Neuron (in vitro differentiated cells): ENCODE data around the gene NME9.
"Not testable (repeated sequence)": the region's sequence is repeated elsewhere in the genome, so short reads cannot be mapped to it uniquely, and the experiment has no call there.

ENCODE experiments used
- H2AFZ ChIP-seq: one replicate; pipeline ENCODE4 v1.6.1; 2013; ENCODE audit warnings: low read depth, mild to moderate bottlenecking, inconsistent platforms, low read length, moderate library complexity
- H3K27me3 ChIP-seq: one replicate; pipeline ENCODE4 v1.6.1; 2013; ENCODE audit warnings: low read length; ENCODE audit not compliant: insufficient read depth
- H3K36me3 ChIP-seq: one replicate; pipeline ENCODE4 v1.6.1; 2013; ENCODE audit warnings: low read length; ENCODE audit not compliant: insufficient read depth
- H3K4me1 ChIP-seq: one replicate; pipeline ENCODE4 v1.6.1; 2013; ENCODE audit warnings: low read length; ENCODE audit not compliant: insufficient read depth
- H3K4me3 ChIP-seq: 2 replicates; pipeline ENCODE4 v1.5.1; 2013; ENCODE audit warnings: mild to moderate bottlenecking, low read length, moderate library complexity
- H3K9me3 ChIP-seq: one replicate; pipeline ENCODE4 v1.6.1; 2013; ENCODE audit warnings: low read length

Gene NME9

GRCh38 chr3:138329127-138329983 lies at the start of gene NME9:
NME9 (minus strand) TSS chr3:138329851; CDS start chr3:138329335, 516 bp downstream.
- no peaks in the 10 kb centered on the region for H3K9me3 ChIP-seq
- H3K4me1 ChIP-seq: peaks cover 11% of the 10 kb centered on the region
- H3K4me3 ChIP-seq: peak within 1 kb of the TSS; percentile 55
- no peaks in the 10 kb centered on the region for H3K36me3 ChIP-seq
- no peaks in the 10 kb centered on the region for H3K27me3 ChIP-seq
- H2AFZ ChIP-seq: peak within 1 kb of the TSS; percentile 92

- H3K9me3 ChIP-seq: no peaks in the 10 kb centered on the region
- no peaks in the 10 kb centered on the region for H3K36me3 ChIP-seq
- H3K4me3 ChIP-seq: no peak overlapping the region
- H3K4me1 ChIP-seq: peaks cover 15% of the 10 kb centered on the region
- H3K27me3 ChIP-seq: no peaks in the 10 kb centered on the region
- H2AFZ ChIP-seq: no peak overlapping the region
These were observed 49.3 kb upstream of the NME9 start for GRCh38 chr3:138378990-138379389.

- no peaks in the 10 kb centered on the region for H3K27me3 ChIP-seq
- peaks cover 15% of the 10 kb centered on the region for H3K4me1 ChIP-seq
- peaks cover 2% of the 10 kb centered on the region for H3K36me3 ChIP-seq
- H3K4me3 ChIP-seq: no peak overlapping the region
- no peaks in the 10 kb centered on the region for H3K9me3 ChIP-seq
- H2AFZ ChIP-seq: no peak overlapping the region
These were observed 48.7 kb upstream of the NME9 start for GRCh38 chr3:138378331-138378730.

DNA sequence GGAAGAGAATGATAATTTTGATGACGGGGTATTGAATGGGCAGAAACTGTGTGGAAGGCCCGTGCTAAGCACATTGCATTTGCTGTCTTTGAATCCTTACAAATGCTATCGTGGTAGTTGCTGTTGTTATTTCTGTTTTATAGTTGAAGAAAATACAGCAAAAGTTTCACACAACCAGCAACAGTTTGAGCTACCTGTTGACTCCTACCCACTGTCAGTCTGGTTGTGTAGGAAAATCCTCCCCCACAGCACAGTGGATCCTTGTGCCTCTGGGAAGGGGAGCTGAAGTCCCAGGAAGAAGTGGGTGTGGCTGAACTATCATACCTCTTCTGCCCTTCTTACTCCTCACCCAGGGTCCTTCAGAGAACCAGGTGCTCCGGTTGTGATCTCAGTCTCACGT lies 48.2 kb upstream of the NME9 start:
- no peaks in the 10 kb centered on the region for H3K27me3 ChIP-seq
- H3K36me3 ChIP-seq: peaks cover 3% of the 10 kb centered on the region
- H3K4me1 ChIP-seq: peaks cover 15% of the 10 kb centered on the region
- no peak overlapping the region for H2AFZ ChIP-seq
- no peak overlapping the region for H3K4me3 ChIP-seq
- H3K9me3 ChIP-seq: no peaks in the 10 kb centered on the region

- H3K27me3 ChIP-seq, H2AFZ ChIP-seq, H3K36me3 ChIP-seq, H3K9me3 ChIP-seq, H3K4me3 ChIP-seq, H3K4me1 ChIP-seq: not testable (repeated sequence)
These were observed 47.6 kb upstream of the NME9 start for GRCh38 chr3:138377212-138377611.

DNA sequence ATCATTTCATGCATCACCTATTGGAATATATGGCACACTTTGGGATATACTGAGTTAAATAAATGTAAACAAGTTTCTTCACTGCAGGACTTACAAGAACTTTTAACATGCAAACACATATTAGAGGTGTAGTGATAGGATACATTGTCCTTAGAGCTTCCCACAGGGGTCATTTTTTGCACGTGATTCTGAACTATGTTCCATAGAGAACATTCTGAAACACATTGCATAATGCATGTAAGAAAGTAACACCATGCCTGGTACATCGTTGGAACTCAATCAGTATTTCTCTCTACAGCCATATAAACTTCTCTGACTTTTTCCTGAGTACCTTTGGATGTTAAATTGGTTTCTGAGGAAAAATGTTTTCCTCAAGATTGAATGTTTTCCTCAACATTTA lies 47.0 kb upstream of the NME9 start:
- H3K36me3 ChIP-seq: peaks cover 3% of the 10 kb centered on the region
- H2AFZ ChIP-seq: no peak overlapping the region
- H3K9me3 ChIP-seq: no peaks in the 10 kb centered on the region
- no peak overlapping the region for H3K4me3 ChIP-seq
- peaks cover 3% of the 10 kb centered on the region for H3K4me1 ChIP-seq
- H3K27me3 ChIP-seq: no peaks in the 10 kb centered on the region

- Histone ChIP-seq H3K9me3 (no peaks in the 10 kb centered on the region), H2AFZ (no peak overlapping the region), H3K27me3 (no peaks in the 10 kb centered on the region), H3K36me3 (peaks cover 3% of the 10 kb centered on the region), H3K4me3 (no peak overlapping the region), H3K4me1 (no peaks in the 10 kb centered on the region)
These were observed 45.8 kb upstream of the NME9 start for GRCh38 chr3:138375447-138375846.

DNA sequence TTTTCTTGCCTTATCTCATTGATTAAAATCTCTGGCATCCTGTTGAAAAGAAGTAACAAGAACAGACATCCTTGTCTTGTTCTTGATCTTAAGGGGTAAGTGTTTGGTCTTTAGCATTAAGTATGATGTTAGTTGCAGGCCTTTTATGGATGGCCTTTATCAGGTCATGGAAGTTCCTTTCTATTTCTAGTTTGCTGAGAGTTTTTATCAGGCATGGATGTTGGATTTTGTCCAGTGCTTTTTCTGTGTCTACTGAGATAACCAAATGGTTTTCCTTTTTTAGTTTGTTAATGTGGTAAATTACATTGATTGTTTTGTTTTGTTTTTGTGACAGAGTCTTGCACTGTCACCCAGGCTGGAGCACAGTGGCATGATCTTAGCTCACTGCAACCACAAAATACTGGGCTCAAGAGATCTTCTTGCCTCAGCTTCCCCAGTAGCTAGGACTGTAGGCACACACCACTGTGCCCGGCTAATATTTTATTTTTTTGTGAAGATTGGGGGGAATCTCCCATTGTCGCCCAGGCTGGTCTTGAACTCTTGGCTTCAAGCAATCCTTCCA lies 45.0 kb upstream of the NME9 start:
- Histone ChIP-seq H3K36me3 (peaks cover 3% of the 10 kb centered on the region), H3K9me3 (no peaks in the 10 kb centered on the region), H3K4me3 (no peak overlapping the region), H2AFZ (no peak overlapping the region), H3K27me3 (no peaks in the 10 kb centered on the region), H3K4me1 (no peaks in the 10 kb centered on the region)

- Histone ChIP-seq H2AFZ (no peak overlapping the region), H3K36me3 (peaks cover 3% of the 10 kb centered on the region), H3K27me3 (no peaks in the 10 kb centered on the region), H3K4me3 (no peak overlapping the region), H3K9me3 (no peaks in the 10 kb centered on the region), H3K4me1 (no peaks in the 10 kb centered on the region)
These were observed 44.1 kb upstream of the NME9 start for GRCh38 chr3:138373736-138374094.

- no peaks in the 10 kb centered on the region for H3K4me1 ChIP-seq
- H2AFZ ChIP-seq: no peak overlapping the region
- H3K27me3 ChIP-seq: no peaks in the 10 kb centered on the region
- H3K9me3 ChIP-seq: no peaks in the 10 kb centered on the region
- H3K4me3 ChIP-seq: no peak overlapping the region
- peaks cover 3% of the 10 kb centered on the region for H3K36me3 ChIP-seq
These were observed 43.6 kb upstream of the NME9 start for GRCh38 chr3:138373087-138373735.

DNA sequence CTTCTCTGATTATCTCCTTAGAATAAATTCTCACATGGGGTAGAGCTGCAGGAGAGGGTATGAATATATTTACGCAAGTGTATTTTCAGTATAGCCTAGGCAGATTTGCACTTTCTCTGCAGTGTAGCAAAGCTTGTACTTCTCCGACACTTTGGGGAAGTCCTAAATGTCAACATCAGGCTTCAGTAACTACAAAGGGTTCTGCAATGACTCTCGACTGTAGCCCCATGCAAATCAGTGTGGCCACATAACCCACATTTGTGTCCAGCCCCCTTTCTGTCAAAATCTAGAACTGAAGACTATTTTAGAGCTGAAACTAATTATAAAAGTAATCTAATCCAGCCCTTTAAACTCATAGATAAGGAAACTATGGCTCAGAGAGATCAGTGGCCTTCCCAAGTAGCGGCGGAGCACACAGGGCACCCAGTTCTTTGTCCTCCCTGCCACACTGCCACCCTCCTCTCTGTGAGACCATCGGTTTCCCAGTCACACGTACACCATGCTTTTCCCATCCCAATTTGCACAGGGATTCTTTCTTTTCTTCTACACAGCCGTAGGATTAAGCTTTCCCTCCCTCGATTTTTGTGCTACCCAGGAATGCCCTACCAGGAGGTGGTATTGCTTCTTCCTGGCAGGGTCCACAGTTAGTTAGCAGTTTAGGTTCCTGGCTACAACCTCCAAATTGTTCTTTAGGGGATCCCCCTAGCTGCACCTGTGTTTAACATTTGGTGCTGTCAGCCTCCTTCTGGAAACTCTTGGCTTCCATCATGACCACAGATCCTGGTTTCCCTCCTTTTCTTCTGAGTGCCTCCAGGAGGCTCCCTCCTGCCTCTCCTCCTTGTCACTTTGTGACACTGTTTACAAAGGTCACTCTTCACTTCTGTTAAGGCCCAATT lies 41.7 kb upstream of the NME9 start:
- H3K27me3 ChIP-seq: no peaks in the 10 kb centered on the region
- H3K9me3 ChIP-seq: no peaks in the 10 kb centered on the region
- peaks cover 3% of the 10 kb centered on the region for H3K36me3 ChIP-seq
- no peaks in the 10 kb centered on the region for H3K4me1 ChIP-seq
- no peak overlapping the region for H3K4me3 ChIP-seq
- no peak overlapping the region for H2AFZ ChIP-seq

DNA sequence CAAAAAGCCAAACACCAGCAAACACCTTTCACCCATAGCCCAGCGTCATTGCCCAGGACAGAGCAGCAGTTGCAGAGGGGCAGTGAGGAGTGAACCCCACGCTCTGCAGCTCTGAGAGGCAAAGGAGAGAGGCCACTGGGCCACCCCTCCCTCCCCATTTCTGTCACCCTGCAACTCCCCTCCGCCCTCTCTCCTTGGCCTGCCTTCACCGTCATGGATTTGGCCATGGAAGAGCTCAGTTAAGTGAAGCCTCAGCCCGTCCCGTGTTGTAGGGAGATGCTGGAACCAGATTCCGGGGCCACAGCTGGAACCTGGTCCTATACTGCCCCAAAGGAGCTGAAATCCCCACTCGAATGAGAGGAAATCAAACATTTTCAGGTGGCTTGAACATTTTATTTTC lies 40.7 kb upstream of the NME9 start:
- no peak overlapping the region for H2AFZ ChIP-seq
- H3K4me3 ChIP-seq: no peak overlapping the region
- peaks cover 3% of the 10 kb centered on the region for H3K36me3 ChIP-seq
- no peaks in the 10 kb centered on the region for H3K9me3 ChIP-seq
- H3K27me3 ChIP-seq: no peaks in the 10 kb centered on the region
- H3K4me1 ChIP-seq: no peaks in the 10 kb centered on the region
